GM12891 (cell line): ENCODE data around the gene CHRM5.
"Not testable (repeated sequence)": the region's sequence is repeated elsewhere in the genome, so short reads cannot be mapped to it uniquely, and the experiment has no call there.

Experiments
- DNase-seq: peaks from one replicate; pipeline ENCODE4 v3.0.0; 2011; ENCODE audit warnings: low spot score; ENCODE audit not compliant: insufficient read length
- FAIRE-seq: peaks from 2 replicates; lab custom pipeline; 2011; peaks lifted over from hg19 to GRCh38; lab: Jason Lieb, UNC
- PAX5 ChIP-seq: IDR thresholded peaks from 2 replicates; pipeline ENCODE4 v1.6.1; 2011; ENCODE audit warnings: low read length, moderate library complexity, mild to moderate bottlenecking; ENCODE audit not compliant: insufficient read depth, severe bottlenecking
- POLR2A ChIP-seq: IDR thresholded peaks from 2 replicates; pipeline ENCODE4 v1.6.1; 2011; ENCODE audit warnings: low read depth, low read length, control low read depth
- POLR2AphosphoS5 ChIP-seq: IDR thresholded peaks from 2 replicates; pipeline ENCODE4 v1.6.1; 2011; ENCODE audit warnings: low read depth, low read length, control low read depth
- POU2F2 ChIP-seq: IDR thresholded peaks from 2 replicates; pipeline ENCODE4 v1.6.1; 2011; ENCODE audit warnings: low read depth, mild to moderate bottlenecking, control low read depth, low read length, moderate library complexity
- SPI1 ChIP-seq: IDR thresholded peaks from 2 replicates; pipeline ENCODE4 v1.6.1; 2011; ENCODE audit warnings: low read depth, low read length, control low read depth
- TAF1 ChIP-seq: IDR thresholded peaks from 2 replicates; pipeline ENCODE4 v1.6.1; 2011; ENCODE audit warnings: low read depth, low read length, control low read depth

CHRM5 gene

DNA sequence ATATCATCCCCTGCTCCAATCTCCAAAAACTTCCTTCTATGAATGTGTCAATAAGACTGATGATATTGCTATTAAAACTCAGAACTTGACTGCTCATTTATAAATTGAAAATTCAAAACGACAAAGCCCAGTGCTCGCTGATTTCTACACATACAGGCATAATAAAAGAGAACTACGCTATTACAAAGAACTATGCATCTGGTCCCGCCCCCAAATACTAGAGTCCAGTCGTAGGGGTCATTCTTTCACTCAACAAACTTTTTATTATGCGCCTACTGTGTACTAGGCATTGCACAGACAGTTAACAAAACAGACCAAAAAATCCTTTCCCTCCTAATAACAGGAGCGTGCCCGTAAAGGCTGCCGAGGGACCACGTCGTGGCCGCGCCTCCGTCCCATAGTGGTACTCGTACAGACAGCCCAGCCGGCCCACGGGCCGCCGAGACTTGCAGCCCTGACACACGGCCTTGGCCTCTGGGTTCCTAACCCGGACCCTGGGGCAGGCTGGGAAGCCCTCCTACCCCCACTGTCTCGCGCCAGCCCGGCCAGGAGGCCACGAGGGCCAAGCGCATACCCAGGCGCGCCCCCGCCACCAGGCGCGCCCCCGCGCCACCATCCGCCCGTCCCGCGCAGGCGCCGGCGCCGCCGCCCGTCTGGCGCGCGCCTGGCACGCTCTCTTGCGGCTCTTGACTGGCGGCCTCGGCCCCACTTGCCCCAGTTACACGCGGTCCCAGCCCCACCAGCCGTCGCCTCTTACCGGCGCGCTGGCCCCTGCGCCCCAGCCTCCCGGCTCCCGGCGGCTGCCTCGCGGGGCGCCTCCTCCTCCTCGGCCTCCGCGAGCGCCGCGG is 70.0 kb downstream of the CHRM5 start:
- TF ChIP-seq TAF1 = no peak
- TF ChIP-seq PAX5 = no peak
- TF ChIP-seq POLR2AphosphoS5 = peak; percentile 85
- TF ChIP-seq POLR2A = peak; percentile 76
- no peak for TF ChIP-seq SPI1
- DNase-seq (peak; percentile 64), FAIRE-seq (peak; percentile 95)

DNA sequence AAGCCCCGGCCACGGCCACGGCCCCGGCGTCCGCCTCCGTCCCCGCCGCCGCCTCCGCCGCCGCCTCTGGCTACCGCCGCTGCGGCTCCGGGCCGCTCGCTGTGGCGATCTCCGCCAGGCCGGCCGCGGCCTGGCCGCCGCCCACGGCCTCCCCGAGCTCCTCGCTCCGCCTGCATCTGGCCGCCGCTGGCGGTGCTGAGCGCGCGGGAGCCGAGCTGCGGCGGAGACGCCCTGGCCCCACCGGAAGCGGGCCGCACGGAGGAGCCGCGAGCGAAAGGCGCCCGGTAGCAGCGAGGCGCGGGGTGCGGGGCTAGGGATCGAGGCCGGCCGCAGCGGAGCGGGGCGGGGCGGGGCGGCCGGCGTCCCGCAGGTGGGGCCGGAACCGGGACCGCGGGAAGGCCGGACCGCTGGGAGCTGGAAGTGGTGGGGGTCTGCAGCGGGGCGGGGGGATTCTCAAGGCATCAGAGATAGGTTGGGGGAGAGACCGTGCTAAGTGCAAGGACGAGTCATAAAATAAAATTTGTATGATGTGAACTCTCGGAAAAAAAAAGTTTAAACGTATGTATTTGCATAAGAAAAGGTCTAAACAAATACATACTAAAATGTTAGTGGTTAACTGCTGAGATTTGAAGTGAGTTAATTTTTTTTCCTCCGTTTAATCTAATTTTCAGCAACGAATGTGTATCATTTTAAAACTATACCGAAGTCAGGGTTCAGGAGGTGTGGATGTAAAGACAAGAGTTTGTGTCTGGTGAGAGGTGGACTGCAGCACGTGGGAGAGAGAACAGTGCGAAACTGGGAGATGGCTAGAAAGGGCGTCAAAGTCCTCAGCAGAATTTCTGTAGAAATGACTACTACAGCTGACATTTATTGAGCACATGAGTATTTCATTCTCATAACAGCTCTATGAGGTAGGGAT is 70.8 kb downstream of the CHRM5 start, which contains the start of gene AVEN:
Gene AVEN (minus strand): TSS at position 334 of the 919 bp plus-strand sequence. CDS start 158 bp downstream, at position 176.
- DNase-seq (peak; percentile 50), FAIRE-seq (peak; percentile 97)
- TF ChIP-seq POU2F2 (no peak), SPI1 (no peak), POLR2AphosphoS5 (peak; percentile 45; the same call in 1 of the 2 replicates), TAF1 (peak; percentile 40; the same call in 1 of the 2 replicates)

DNA sequence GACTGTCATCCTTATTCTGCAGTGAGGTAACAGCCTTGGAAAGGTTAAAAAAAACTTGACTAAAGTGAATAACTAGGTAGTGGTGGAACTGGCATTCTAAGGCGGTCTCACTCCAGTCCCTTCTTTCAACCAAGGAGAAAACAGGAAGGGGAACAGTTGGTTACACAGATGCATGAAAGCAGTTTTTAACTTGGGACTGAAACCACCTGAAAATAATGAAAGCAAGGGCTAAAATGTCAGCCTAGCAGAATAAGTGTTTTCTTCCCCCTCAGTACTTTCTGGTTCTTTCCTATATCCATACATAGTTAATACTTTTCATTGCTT is 71.5 kb downstream of the CHRM5 start:
- FAIRE-seq = no peak
- no peak for DNase-seq
- no peak for TF ChIP-seq POLR2A
- TF ChIP-seq TAF1 = peak; percentile 6; the same call in 1 of the 2 replicates
- 0 out of 2 replicates have a peak, but pooled peaks have one; percentile 13 for TF ChIP-seq POLR2AphosphoS5
- TF ChIP-seq SPI1 = peak; percentile 70

DNA sequence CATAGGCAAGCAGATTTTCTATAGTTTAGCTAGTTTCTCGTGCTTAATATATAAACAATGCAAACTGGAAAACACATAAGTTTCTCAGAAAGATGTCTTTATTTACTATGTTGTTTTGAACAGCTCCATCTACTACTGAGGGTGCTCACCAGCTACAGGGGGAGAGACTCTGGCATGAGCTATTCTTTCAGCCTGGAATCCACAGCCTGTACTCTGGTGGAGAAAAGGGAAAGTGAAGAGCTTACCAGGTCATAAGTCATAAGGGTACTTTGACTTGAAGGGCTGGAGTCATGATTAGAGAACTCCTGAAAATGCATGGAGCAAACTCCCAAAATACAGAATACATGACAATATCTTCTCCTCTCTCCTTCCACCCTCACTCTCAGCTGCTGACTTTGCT is 75.1 kb downstream of the CHRM5 start:
- FAIRE-seq (no peak), DNase-seq (no peak)
- TF ChIP-seq TAF1 (no peak), POLR2AphosphoS5 (no peak), PAX5 (no peak), SPI1 (no peak), POLR2A (no peak)

DNA sequence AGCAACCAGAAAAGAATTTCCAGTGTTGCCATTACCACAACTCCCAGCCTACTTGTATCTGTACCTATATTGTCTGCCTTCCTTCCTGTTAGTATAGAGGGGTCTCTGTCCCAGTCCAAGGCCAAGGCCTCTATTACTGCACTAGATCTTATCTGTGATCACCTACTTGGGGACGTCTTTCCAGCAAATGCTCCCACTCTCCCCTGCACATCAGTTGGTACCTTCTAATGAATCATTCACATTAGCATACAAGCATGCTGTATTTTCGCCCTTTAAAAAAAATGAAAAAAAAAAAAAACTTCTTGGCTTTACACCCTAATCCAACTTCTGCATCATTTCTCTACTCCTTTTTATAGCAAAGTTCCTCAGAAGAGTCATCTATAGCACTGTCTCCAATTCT is 75.5 kb downstream of the CHRM5 start:
- DNase-seq (no peak), FAIRE-seq (no peak)
- TF ChIP-seq POLR2AphosphoS5 = no peak
- no peak for TF ChIP-seq POU2F2
- TF ChIP-seq TAF1 = no peak
- no peak for TF ChIP-seq POLR2A
- TF ChIP-seq PAX5 = no peak
- TF ChIP-seq SPI1 = no peak

DNA sequence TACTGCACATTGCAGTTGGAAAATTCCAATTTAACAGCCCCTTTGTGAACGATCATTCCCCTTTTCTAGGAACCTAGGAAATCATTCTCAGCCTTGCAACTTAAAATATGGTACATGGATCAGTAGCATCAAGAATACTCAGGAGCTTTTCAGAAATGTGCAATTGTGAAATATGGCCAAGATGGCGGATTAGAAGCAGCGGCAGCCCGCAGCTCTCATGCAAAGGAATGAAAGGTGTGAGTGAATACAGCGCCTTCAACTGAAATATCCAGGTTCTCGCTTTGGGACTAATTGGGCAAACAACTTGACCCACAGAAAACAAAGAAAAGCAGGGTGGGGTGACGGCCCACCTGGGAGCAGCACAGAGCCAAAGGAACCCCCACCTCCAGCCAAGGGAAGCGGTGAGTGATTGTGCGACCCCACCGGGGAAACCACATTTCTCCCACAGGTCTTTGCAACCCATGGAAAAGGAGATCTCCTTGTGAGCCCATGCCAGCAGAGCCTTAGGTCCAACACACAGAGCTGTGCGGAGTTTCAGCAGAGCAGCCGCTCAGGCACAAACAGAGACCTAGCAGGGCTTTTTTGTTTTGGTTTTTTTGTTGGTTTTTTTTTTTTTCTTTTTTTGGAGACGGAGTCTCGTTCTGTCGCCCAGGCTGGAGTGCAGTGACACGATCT is 78.3 kb downstream of the CHRM5 start:
- FAIRE-seq = no peak

GRCh38 chr15:34047893-34048775 is 79.8 kb downstream of the CHRM5 start:
- FAIRE-seq (no peak), DNase-seq (no peak)
- TF ChIP-seq PAX5 = no peak
- TF ChIP-seq SPI1 = no peak
- TF ChIP-seq POLR2A = no peak
- no peak for TF ChIP-seq POU2F2
- TF ChIP-seq POLR2AphosphoS5 = no peak
- TF ChIP-seq TAF1 = no peak

More for the DNA sequence above, 78.3 kb downstream of the CHRM5 start:
- no peak for DNase-seq
- TF ChIP-seq POU2F2 (no peak), POLR2A (no peak), PAX5 (no peak), POLR2AphosphoS5 (no peak), SPI1 (no peak), TAF1 (no peak)

DNA sequence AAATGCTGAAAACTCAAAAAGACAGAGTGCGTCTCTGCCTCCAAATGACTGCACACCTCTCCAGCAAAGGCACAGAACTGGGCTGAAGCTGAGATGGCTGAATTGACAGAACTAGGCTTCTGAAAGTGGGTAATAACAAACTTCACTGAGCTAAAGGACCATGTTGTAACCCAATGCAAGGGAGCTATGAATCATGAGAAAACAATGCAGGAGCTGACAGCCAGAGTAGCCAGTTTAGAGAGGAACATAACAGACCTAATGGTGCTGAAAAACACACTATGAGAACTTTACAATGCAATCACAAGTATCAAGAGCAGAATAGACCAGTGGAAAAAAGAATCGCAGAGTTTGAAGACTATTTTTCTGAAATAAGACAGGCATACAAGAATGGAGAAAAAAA is 80.8 kb downstream of the CHRM5 start:
- no peak for DNase-seq
- TF ChIP-seq POLR2AphosphoS5 (no peak), POLR2A (no peak), PAX5 (no peak), SPI1 (no peak), POU2F2 (no peak), TAF1 (no peak)
- no peak for FAIRE-seq

GRCh38 chr15:34050385-34050784 is 82.1 kb downstream of the CHRM5 start:
- DNase-seq, FAIRE-seq: not testable (repeated sequence)
